Coronary artery (tissue), 2 donors: ENCODE data around the gene ZNF414.

Source experiments
- DNase-seq: peaks from one replicate; pipeline ENCODE4 v3.0.0-alpha.2; 2017; ENCODE audit warnings: low spot score
- H3K27ac ChIP-seq, 2 donors: fragments of 200-600 bp; sonication (generic); one replicate each; pipeline ENCODE4 v1.5.1; 2016 to 2019
- H3K4me3 ChIP-seq: fragments of 200-600 bp; sonication (generic); 2 replicates; pipeline ENCODE4 v1.5.1; 2016; ENCODE audit warnings: mild to moderate bottlenecking, moderate library complexity
- TF ChIP-seq, protein P1 (sequence below): fragments of 200-600 bp; sonication (generic); IDR thresholded peaks from one replicate; pipeline ENCODE4 v1.5.1; 2019; ENCODE audit warnings: antibody characterized with exemption

Gene ZNF414

DNA sequence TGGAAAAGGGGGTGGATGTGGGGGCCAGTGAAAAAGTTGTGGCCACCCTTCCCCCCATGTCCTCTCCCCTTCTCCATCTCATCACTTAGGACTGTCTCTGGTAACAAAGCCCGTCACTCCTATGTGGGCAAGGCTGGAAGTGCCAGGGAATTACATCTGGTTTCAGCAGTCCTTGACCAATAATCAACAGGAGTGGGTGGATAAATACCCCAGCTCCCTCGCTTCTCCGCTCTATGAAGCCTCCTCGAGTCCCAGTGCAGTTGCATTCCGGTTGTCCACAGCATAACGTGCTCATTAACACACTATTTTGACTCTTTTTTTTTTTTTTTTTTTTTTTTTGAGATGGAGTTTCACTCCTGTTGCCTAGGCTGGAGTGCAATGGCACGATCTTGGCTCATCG, 31.8 kb upstream of the ZNF414 start:
- DNase-seq = no peak
- Histone ChIP-seq H3K4me3 (no peak overlapping the region), H3K27ac (no peak overlapping the region)
- TF ChIP-seq, protein P1, sequence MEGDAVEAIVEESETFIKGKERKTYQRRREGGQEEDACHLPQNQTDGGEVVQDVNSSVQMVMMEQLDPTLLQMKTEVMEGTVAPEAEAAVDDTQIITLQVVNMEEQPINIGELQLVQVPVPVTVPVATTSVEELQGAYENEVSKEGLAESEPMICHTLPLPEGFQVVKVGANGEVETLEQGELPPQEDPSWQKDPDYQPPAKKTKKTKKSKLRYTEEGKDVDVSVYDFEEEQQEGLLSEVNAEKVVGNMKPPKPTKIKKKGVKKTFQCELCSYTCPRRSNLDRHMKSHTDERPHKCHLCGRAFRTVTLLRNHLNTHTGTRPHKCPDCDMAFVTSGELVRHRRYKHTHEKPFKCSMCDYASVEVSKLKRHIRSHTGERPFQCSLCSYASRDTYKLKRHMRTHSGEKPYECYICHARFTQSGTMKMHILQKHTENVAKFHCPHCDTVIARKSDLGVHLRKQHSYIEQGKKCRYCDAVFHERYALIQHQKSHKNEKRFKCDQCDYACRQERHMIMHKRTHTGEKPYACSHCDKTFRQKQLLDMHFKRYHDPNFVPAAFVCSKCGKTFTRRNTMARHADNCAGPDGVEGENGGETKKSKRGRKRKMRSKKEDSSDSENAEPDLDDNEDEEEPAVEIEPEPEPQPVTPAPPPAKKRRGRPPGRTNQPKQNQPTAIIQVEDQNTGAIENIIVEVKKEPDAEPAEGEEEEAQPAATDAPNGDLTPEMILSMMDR = no peak

GRCh38 chr19:8544168-8544567, 30.2 kb upstream of the ZNF414 start:
- TF ChIP-seq, protein P1 = no peak
- no peak overlapping the region for H3K27ac ChIP-seq
- H3K4me3 ChIP-seq = no peak overlapping the region
- no peak for DNase-seq

DNA sequence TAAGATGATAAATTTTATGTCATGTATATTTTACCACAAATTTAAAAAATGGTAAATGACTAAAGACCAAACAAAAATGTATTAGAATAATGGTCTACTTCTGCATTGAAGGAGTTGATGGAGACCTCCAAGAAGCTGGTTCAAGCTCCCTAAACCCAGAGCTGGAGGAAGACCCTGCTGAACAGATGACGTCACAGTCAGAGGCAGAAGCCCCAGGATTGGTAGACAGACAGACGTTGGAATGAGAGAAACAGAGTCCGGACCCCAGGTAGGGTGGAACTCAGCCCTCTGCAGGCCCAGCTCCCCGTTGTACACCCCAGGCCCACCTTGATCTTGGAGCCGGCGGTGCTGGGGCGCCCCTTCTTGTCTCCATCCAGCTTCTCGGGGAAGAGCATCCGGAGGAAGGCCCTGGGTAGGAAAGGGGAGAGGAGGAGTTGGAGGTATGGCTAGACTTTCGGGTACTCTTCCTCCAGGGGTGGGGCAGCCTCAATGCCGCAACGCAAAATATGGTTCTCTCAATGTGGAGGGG, 25.7 kb upstream of the ZNF414 start:
- no peak for DNase-seq
- TF ChIP-seq, protein P1 = no peak

GRCh38 chr19:8537099-8537498, 23.1 kb upstream of the ZNF414 start:
- TF ChIP-seq, protein P1 = no peak
- no peak overlapping the region for H3K4me3 ChIP-seq
- no peak overlapping the region for H3K27ac ChIP-seq
- DNase-seq = no peak

More for the DNA sequence above, 25.7 kb upstream of the ZNF414 start:
- no peak overlapping the region for H3K27ac ChIP-seq
- no peak overlapping the region for H3K4me3 ChIP-seq

- Histone ChIP-seq H3K4me3 (no peak overlapping the region), H3K27ac (no peak overlapping the region)
- no peak for DNase-seq
- TF ChIP-seq, protein P1 = no peak
Measured at GRCh38 chr19:8536282-8536681, 22.3 kb upstream of the ZNF414 start.

DNA sequence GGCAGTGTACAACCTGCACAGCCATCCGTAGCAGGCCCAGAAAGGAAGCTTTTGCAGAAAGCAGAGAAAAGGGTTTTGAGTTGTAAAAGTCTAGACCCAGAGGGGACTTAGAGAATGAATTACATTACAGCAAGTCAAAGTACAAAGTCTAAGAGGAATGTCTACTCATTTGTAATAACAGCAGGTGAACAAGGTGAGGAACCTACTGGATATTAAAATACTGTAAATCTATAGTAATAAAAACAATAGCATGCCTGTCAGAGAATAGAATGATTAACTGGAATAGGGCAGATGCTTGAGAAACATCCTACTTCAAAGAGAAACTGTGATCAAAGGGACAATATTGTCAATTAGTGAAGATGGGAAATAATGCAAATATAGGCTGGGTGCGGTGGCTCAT, 18.3 kb upstream of the ZNF414 start:
- Histone ChIP-seq H3K4me3 (no peak overlapping the region), H3K27ac (no peak overlapping the region)
- TF ChIP-seq, protein P1 = no peak
- no peak for DNase-seq

GRCh38 chr19:8531470-8531869, 17.5 kb upstream of the ZNF414 start:
- Histone ChIP-seq H3K4me3 (no peak overlapping the region), H3K27ac (no peak overlapping the region)
- no peak for DNase-seq
- TF ChIP-seq, protein P1 = no peak
